HG03196 (cell line): ENCODE data around the gene HGFAC.

Experiments
- ATAC-seq: cut with Tn5 transposase; IDR thresholded peaks from one replicate; pipeline ENCODE4 v1.9.1; 2021; ENCODE audit not compliant: unreplicated experiment

HGFAC gene

DNA sequence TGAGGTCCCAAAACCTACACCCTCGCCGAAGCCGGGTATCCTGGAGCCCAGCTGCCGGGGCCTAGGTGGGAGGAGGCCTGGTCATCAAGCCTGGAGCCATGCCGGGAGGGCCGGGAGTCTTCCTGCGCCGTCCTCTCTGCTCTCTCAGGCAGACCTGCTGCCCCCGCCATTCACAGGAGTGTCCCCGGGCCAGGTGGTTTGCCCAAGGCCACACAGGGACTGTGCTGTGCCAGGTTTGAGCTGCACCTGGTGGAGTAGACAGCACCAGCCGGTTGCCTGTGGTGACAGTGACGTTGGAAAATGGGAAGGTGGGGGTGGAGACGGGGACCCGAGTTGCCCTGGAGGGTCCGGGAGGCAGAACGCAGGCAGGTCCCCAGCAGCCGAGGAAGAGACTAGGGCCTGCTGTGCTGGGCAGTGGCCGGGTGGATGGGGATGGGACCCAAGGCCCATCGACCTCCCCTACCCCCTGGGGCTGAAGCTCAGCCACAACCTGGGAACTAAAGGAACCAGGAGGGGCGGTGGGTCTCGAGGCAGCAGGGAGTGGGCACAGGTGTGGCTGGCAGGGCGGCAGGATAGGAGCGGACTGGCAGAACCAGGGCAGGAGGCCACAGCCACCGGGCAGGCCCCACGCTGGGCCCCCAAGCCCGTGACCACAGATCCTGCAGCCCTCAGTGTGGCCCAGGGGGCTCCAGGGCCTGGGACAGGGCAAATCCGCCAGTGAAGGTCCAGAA is 30.8 kb downstream of the HGFAC start:
- ATAC-seq, result no peak

DNA sequence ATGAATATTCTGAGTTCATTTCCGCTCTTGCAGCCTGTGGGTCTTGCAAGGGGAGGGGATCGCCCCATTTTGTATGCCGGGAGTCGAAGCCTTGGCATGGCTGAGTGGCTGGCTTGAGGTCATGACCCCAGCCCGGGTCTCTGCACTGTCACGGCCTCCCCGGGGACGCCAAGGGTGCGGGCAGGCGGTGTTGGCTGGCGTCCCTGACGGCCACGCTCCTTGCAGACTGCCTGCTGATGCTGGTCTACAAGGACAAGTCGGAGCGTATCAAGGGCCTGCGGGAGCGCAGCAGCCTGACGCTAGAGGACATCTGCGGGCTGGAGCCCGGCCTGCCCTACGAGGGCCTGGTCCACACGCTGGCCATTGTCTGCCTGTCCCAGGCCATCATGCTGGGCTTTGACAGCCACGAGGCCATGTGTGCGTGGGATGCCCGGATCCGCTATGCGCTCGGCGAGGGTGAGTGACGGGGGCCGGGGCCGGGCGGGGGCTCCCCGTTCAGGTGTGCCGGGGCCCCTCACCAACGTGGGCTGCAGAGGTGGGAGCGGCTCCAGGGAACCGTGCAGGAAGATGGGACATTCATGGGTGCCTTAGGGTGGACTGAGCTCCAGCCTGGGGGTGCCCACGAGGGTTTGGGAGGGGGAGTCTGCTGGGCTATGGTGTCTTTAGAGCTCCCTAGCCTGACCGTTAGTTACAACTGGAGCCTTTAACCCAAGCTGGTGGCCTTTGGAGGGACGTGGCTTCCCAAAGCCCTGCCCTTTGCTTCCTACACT is 31.6 kb downstream of the HGFAC start:
- ATAC-seq, result no peak

- no peak for ATAC-seq
Measured at GRCh38 chr4:3473996-3474765, 32.4 kb downstream of the HGFAC start.

- no peak for ATAC-seq
Measured at GRCh38 chr4:3475041-3475712, 33.4 kb downstream of the HGFAC start.

GRCh38 chr4:3475713-3476260 is 34.0 kb downstream of the HGFAC start:
- ATAC-seq, result no peak

DNA sequence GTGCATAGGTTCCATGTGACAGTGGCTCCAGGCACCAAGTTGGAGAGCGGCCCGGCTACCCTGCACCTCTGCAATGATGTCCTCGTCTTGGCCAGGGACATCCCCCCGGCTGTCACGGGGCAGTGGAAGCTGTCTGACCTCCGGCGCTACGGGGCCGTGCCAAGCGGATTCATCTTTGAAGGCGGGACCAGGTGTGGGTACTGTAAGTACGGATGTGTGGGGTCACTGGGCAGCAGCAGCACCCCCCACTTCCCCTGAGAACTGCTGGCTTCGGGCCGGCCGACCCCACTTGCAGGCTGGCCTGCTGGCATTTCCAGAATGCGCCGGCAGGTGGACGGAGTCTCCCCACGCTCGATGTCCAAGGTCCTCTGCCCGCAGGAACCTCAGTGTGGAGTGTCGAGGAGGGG is 34.6 kb downstream of the HGFAC start:
- no peak for ATAC-seq

- no peak for ATAC-seq
Measured at GRCh38 chr4:3476936-3477749, 35.4 kb downstream of the HGFAC start.

- ATAC-seq, result no peak
Measured at GRCh38 chr4:3477750-3478430, 36.1 kb downstream of the HGFAC start.

DNA sequence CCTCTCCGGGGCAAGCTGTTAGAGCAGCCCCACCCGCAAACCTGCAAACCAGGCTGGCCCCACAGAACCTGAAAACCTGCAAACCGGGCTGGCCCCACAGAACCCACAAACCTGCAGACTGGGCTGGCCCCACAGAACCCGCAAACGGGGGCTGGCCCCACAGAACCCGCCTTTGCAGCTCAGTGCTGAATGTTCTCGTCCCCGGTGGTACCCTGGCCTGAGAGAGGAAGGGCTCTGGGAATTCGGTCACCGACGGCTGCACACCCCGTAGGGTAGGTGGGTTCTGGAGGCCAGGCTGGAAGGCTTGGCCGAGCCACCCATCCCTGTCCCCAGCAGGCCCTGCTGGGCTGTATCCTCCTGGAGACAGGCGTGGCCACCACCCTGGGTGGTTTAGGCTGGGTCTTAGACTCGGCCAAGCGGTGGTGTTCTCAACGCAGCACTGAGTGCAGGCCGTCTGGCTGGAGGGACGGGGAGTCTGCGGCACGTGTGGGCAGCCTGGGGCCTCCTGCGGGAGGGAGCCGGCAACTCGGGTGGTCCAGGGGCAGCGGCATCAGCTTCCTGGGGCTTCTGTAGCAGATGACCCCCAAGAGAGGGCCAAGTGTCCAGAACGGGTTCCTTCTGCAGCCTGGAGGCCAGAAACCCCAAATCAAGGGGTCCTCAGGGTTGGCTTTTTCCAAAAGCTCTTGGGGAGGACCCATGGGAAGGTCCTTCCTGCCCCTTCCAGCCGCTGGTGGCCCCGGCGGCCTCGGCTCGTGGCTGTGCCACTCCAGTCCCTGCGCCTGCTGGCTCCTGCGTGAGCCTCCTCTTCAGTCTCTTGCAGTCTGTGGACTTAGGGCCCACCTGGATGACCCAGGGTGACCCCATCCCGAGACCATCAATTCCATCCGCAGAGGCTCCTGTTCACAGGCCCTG is 36.9 kb downstream of the HGFAC start:
- ATAC-seq, result no peak

DNA sequence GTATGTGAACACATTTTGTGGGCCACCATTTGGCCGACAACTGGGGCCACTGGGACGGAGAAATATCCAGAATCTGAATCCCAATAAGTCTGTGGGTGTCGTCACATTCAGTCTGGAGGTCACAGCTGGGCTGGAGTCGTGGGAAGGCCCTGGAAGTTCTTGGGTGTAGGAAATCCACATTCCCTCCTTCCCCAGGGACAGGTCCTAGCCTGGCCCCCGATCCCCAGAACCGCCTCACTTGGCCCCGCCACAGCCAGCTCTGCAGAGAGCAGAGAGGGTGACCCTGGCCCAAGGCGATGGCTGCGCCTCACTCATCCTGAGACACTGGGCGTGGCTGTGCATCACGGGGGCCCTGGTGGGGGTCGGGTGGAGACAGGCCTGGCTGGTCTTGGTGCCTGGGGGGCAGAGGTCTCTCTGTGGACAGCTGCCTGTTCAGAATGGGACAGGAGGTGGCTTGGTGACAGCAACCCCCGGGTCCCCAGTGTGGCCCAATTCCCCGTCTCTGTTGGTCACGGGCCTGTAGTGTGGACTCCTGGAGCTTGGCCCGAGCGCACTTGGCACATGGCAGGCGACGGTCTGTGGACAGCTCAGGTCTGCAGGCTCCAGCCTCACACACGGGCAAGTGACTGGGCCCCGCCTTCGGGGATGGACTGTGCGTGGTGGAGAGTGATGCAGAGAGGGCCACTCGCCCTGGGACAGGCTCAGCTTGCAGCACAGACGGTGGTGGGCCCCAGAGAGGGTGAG is 37.8 kb downstream of the HGFAC start:
- no peak for ATAC-seq

- ATAC-seq, result no peak
Measured at GRCh38 chr4:3480528-3481112, 38.9 kb downstream of the HGFAC start.

GRCh38 chr4:3481113-3481531 is 39.4 kb downstream of the HGFAC start:
- no peak for ATAC-seq

GRCh38 chr4:3481783-3482393 is 40.1 kb downstream of the HGFAC start:
- ATAC-seq, result no peak

GRCh38 chr4:3482707-3483106 is 40.9 kb downstream of the HGFAC start:
- no peak for ATAC-seq

DNA sequence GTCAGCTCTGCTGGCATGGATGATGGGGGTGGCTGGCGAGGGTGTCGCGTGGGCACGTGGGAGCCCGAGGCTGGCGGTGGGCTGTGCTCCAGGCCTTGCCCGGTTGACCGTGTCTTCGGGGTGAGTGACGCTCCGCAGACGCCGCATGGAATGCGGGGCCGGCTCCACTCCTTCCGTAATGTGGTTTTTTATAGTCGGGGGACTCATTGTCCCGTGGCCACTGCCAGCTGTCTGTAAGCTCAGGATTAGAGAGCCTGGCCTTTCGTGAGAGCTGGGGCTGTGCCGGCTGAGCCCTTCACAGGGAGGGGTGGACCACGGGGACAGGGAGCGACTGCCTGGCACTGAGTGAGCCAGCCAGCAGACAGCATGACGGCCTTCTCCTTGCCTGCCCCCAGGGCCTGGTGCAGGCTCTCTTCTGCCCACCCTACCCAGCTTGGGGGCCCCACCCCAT is 41.7 kb downstream of the HGFAC start:
- ATAC-seq, result no peak

- ATAC-seq, result no peak
Measured at GRCh38 chr4:3484057-3484973, 42.5 kb downstream of the HGFAC start.
